ENCODE measurements around the gene NTHL1. TPM values are rescaled to one million over a fixed set of nuclear protein-coding genes. Genes with fewer than 3 reads are reported as not detected.

The NTHL1 gene
- total RNA-seq, 2 donors from 2014 or later = 43.2 to 46.1 TPM

DNA sequence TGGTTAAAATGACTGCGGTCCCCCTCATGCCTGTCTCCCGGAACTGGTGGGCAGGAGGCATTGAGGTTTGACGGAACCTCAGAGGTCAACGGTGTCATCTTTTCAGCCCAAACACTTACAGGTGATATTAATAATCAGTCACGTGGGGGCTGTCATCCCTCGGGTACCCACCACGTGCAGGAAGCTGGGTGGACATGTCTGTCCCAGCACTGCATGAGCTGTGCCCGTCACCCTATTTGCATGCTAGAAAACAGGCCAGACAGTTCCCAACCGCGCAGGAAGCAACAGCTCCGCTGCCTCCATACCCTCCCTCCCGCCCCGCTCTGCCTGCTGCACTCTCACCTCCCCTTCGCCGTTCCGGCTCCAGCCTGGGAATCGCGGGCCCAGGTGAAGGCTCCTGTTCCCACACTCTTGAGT is 56.5 kb downstream of the NTHL1 start:
- Mint-ChIP-seq H3K9me3 (no peaks in the 10 kb centered on the region), H3K4me3 (peak overlapping the region; percentile 53), H3K36me3 (ENCODE audit: low read depth) (peaks cover 14% of the 10 kb centered on the region), H3K27ac (no peak overlapping the region), H3K27me3 (ENCODE audit: insufficient read depth) (peaks cover 41% of the 10 kb centered on the region), H3K4me1 (peaks cover 1% of the 10 kb centered on the region)
- H3K4me1 ChIP-seq (ENCODE audit: control insufficient read depth, insufficient read depth, low read length) = peaks cover 3% of the 10 kb centered on the region
- no peaks in the 10 kb centered on the region for H3K9me3 ChIP-seq (ENCODE audit: control insufficient read depth, low read length)
- WGBS, 2 experiments (ENCODE audit: insufficient coverage in 1 of 2, insufficient read length in 1 of 2) = 16 to 27% methylated on average over 14 to 18 of the region's 18 CpGs
- peaks cover 37% of the 10 kb centered on the region for H3K27me3 ChIP-seq (ENCODE audit: control insufficient read depth, insufficient read depth, low read length, poor library complexity, severe bottlenecking)
- H3K4me3 ChIP-seq (ENCODE audit: low read length) = peak overlapping the region; percentile 80
- peak; percentile 69 for DNase-seq
- H3K36me3 ChIP-seq (ENCODE audit: control insufficient read depth, insufficient read depth, low read length) = peaks cover 11% of the 10 kb centered on the region
- TF ChIP-seq, protein P1, sequence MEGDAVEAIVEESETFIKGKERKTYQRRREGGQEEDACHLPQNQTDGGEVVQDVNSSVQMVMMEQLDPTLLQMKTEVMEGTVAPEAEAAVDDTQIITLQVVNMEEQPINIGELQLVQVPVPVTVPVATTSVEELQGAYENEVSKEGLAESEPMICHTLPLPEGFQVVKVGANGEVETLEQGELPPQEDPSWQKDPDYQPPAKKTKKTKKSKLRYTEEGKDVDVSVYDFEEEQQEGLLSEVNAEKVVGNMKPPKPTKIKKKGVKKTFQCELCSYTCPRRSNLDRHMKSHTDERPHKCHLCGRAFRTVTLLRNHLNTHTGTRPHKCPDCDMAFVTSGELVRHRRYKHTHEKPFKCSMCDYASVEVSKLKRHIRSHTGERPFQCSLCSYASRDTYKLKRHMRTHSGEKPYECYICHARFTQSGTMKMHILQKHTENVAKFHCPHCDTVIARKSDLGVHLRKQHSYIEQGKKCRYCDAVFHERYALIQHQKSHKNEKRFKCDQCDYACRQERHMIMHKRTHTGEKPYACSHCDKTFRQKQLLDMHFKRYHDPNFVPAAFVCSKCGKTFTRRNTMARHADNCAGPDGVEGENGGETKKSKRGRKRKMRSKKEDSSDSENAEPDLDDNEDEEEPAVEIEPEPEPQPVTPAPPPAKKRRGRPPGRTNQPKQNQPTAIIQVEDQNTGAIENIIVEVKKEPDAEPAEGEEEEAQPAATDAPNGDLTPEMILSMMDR (conservative IDR thresholded peaks at IDR 0.05) = no peak
- H3K27ac ChIP-seq (ENCODE audit: low read depth, low read length) = no peak overlapping the region
- H3K9ac ChIP-seq (ENCODE audit: extremely low read depth, low read length, poor library complexity, severe bottlenecking) = no peak overlapping the region

DNA sequence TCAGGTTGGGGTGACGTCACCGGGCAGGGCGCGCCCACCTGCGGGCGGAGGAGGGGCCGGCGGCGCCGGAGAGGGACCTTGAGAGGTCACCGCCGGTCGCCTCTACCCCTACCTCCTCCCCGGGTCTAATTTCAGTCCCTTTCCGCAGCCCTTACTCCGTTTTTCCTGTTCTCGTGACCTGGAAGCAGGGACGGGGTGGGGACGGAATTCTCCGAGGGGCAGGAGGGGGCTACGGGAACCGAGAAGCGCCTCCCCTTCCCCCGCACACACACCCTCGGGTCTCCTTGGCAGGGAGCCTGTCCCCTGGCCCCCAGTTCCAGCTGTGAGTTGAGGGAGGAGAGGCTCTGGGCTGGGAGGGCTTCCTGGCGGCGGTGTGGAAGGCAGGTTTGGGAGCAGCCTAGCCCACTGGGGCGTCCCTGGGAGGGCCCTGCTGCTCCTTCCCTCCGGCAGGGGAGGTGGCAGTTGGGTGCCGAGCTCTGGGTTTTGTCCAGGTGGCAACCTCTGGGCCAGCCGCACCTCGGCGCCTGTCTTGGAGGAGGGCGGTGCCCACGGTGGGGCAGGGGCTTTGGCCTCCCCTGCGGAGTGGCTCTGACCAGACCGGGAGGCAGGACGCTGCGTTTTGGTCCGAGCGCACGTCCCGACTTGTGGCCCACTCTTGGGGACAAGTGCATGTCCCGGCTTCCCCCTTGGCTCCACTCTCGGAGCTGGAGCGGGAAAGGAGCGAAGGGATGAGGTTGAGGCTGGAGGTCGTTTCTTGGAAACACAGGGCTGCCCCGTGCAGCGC is 57.1 kb downstream of the NTHL1 start:
- peaks cover 13% of the 10 kb centered on the region for H3K36me3 Mint-ChIP-seq (ENCODE audit: low read depth)
- peak overlapping the region; percentile 80 for H3K4me3 ChIP-seq (ENCODE audit: low read length)
- H3K4me3 Mint-ChIP-seq = peak overlapping the region; percentile 53
- H3K27ac Mint-ChIP-seq = no peak overlapping the region
- peak overlapping the region; percentile 30 for H3K9ac ChIP-seq (ENCODE audit: extremely low read depth, low read length, poor library complexity, severe bottlenecking)
- H3K9me3 ChIP-seq (ENCODE audit: control insufficient read depth, low read length) = no peaks in the 10 kb centered on the region
- H3K27me3 Mint-ChIP-seq (ENCODE audit: insufficient read depth) = peaks cover 41% of the 10 kb centered on the region
- peaks cover 17% of the 10 kb centered on the region for H3K36me3 ChIP-seq (ENCODE audit: control insufficient read depth, insufficient read depth, low read length)
- 4 to 7% methylated on average over 13 to 46 of the region's 50 CpGs for WGBS, 2 experiments (ENCODE audit: insufficient coverage in 1 of 2, insufficient read length in 1 of 2)
- no peak overlapping the region for H3K27ac ChIP-seq (ENCODE audit: low read depth, low read length)
- H3K9me3 Mint-ChIP-seq = no peaks in the 10 kb centered on the region
- TF ChIP-seq, protein P1 (conservative IDR thresholded peaks at IDR 0.05) = no peak
- peak; percentile 90 for DNase-seq
- peaks cover 37% of the 10 kb centered on the region for H3K27me3 ChIP-seq (ENCODE audit: control insufficient read depth, insufficient read depth, low read length, poor library complexity, severe bottlenecking)
- H3K4me1 ChIP-seq (ENCODE audit: control insufficient read depth, insufficient read depth, low read length) = peaks cover 3% of the 10 kb centered on the region
- H3K4me1 Mint-ChIP-seq = peaks cover 1% of the 10 kb centered on the region

DNA sequence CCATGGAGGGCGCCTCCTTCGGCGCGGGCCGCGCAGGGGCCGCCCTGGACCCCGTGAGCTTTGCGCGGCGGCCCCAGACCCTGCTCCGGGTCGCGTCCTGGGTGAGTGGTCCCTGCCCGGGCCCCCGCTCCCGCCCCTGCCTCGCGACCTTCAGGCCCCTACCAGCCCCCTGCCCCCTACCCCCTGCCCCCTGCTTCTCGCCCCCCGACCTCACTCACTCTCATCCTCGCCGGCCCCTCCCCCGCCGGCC is 57.6 kb downstream of the NTHL1 start:
- H3K9ac ChIP-seq (ENCODE audit: extremely low read depth, low read length, poor library complexity, severe bottlenecking) = no peak overlapping the region
- peak overlapping the region; percentile 80 for H3K4me3 ChIP-seq (ENCODE audit: low read length)
- peaks cover 41% of the 10 kb centered on the region for H3K27me3 Mint-ChIP-seq (ENCODE audit: insufficient read depth)
- peaks cover 22% of the 10 kb centered on the region for H3K36me3 ChIP-seq (ENCODE audit: control insufficient read depth, insufficient read depth, low read length)
- peak overlapping the region; percentile 53 for H3K4me3 Mint-ChIP-seq
- H3K4me1 Mint-ChIP-seq = peaks cover 1% of the 10 kb centered on the region
- H3K27ac ChIP-seq (ENCODE audit: low read depth, low read length) = no peak overlapping the region
- no peaks in the 10 kb centered on the region for H3K9me3 ChIP-seq (ENCODE audit: control insufficient read depth, low read length)
- no peak for DNase-seq
- H3K9me3 Mint-ChIP-seq = no peaks in the 10 kb centered on the region
- no peak overlapping the region for H3K27ac Mint-ChIP-seq
- H3K27me3 ChIP-seq (ENCODE audit: control insufficient read depth, insufficient read depth, low read length, poor library complexity, severe bottlenecking) = peaks cover 37% of the 10 kb centered on the region
- WGBS, 2 experiments (ENCODE audit: insufficient coverage in 1 of 2, insufficient read length in 1 of 2) = 0% methylated on average over 18 of the region's 25 CpGs; no CpG with 5 or more reads in 1 of the 2 experiments
- peaks cover 3% of the 10 kb centered on the region for H3K4me1 ChIP-seq (ENCODE audit: control insufficient read depth, insufficient read depth, low read length)
- TF ChIP-seq, protein P1 (conservative IDR thresholded peaks at IDR 0.05) = no peak
- H3K36me3 Mint-ChIP-seq (ENCODE audit: low read depth) = peaks cover 10% of the 10 kb centered on the region

Small RNA genes lying within 50 kb of the gene (microRNA-seq; reads per million reads assigned to microRNA genes)
- gene MIR1225 (ENCODE audit: borderline microRNAs expressed) = not detected

Other genes starting within 250 kb of the NTHL1 start
- 10 to 100 TPM; 47.8 to 52.9 TPM for gene HAGH, start 221.0 kb downstream of the NTHL1 start, total RNA-seq
- 10 to 100 TPM; 16.6 to 16.9 TPM for gene FAHD1, start 220.6 kb downstream of the NTHL1 start, total RNA-seq
- gene MEIOB, start 175.7 kb downstream of the NTHL1 start, total RNA-seq = not detected
- not detected for gene HS3ST6, start 129.4 kb downstream of the NTHL1 start, total RNA-seq
- gene MSRB1, start 104.6 kb downstream of the NTHL1 start, total RNA-seq = 10 to 100 TPM; 20.6 to 23.5 TPM
- gene RPL3L, start 93.1 kb downstream of the NTHL1 start, total RNA-seq = not detected
- 100 to 1,000 TPM; 167 to 192 TPM for gene NDUFB10, start 88.3 kb downstream of the NTHL1 start, total RNA-seq
- gene RPS2, start 83.0 kb downstream of the NTHL1 start, total RNA-seq = 1,000 to 10,000 TPM; 3,064 to 3,492 TPM
- gene RNF151, start 81.0 kb downstream of the NTHL1 start, total RNA-seq = under 1 TPM in 1 of 2 donors, not detected in 1; 0.44 TPM
- 10 to 100 TPM; 43.4 to 49.7 TPM for gene TBL3, start 75.8 kb downstream of the NTHL1 start, total RNA-seq
- under 1 TPM in 1 of 2 donors, not detected in 1; 0.42 TPM for gene NOXO1, start 66.4 kb downstream of the NTHL1 start, total RNA-seq
- 10 to 100 TPM; 40.3 to 45.5 TPM for gene GFER, start 63.6 kb downstream of the NTHL1 start, total RNA-seq
- gene SYNGR3, start 57.9 kb downstream of the NTHL1 start, total RNA-seq = 10 to 100 TPM in 1 of 2 donors, 1 to 10 TPM in 1; 7.0 to 11.2 TPM
- gene ZNF598, start 38.0 kb downstream of the NTHL1 start, total RNA-seq = 10 to 100 TPM; 45.6 to 49.5 TPM
- gene NPW, start 28.0 kb downstream of the NTHL1 start, total RNA-seq = 1 to 10 TPM; 1.2 to 1.9 TPM
- 10 to 100 TPM; 20.1 to 25.5 TPM for gene NHERF2, start 20.9 kb downstream of the NTHL1 start, total RNA-seq
- gene TSC2, start 151 bp upstream of the NTHL1 start, total RNA-seq = 100 to 1,000 TPM; 166 to 192 TPM
- gene PKD1, start 88.1 kb upstream of the NTHL1 start, total RNA-seq = 100 to 1,000 TPM; 104 to 110 TPM
- gene RAB26, start 100.8 kb upstream of the NTHL1 start, total RNA-seq = 1 to 10 TPM; 3.2 to 4.9 TPM
- 100 to 1,000 TPM; 108 to 110 TPM for gene TRAF7, start 107.9 kb upstream of the NTHL1 start, total RNA-seq
- 1 to 10 TPM; 8.2 to 9.7 TPM for gene CASKIN1, start 148.8 kb upstream of the NTHL1 start, total RNA-seq
- 10 to 100 TPM; 60.3 to 70.8 TPM for gene MLST8, start 157.6 kb upstream of the NTHL1 start, total RNA-seq
- 10 to 100 TPM in 1 of 2 donors, 1 to 10 TPM in 1; 7.7 to 15.0 TPM for gene BRICD5, start 163.0 kb upstream of the NTHL1 start, total RNA-seq
- 10 to 100 TPM; 31.0 to 32.0 TPM for gene PGP, start 167.0 kb upstream of the NTHL1 start, total RNA-seq
- gene E4F1, start 175.8 kb upstream of the NTHL1 start, total RNA-seq = 10 to 100 TPM; 24.5 to 29.6 TPM
- gene DNASE1L2, start 188.6 kb upstream of the NTHL1 start, total RNA-seq = 1 to 10 TPM in 1 of 2 donors, under 1 TPM in 1; 0.35 to 1.3 TPM
- gene ECI1, start 203.8 kb upstream of the NTHL1 start, total RNA-seq = 10 to 100 TPM; 75.8 to 94.7 TPM
- gene RNPS1, start 220.3 kb upstream of the NTHL1 start, total RNA-seq = 100 to 1,000 TPM; 273 to 289 TPM

Data from endodermal cell (in vitro differentiated cells).